Mesothelial cell of epicardium (in vitro differentiated cells): ENCODE measurements around the gene MAU2. TPM values are rescaled to one million over a fixed set of nuclear protein-coding genes. Genes with fewer than 3 reads are reported as not detected.

Source experiments
- DNase-seq, 2 experiments: peaks; one replicate each; pipeline ENCODE4 v3.0.0; 2021; ENCODE audit warnings: low spot score in 2 of 2; ENCODE audit not compliant: unreplicated experiment in 2 of 2
- H3K27ac Mint-ChIP-seq: 2 replicates; pipeline ENCODE4 v1.8.0; 2021; ENCODE audit warnings: mixed read lengths
- H3K27me3 Mint-ChIP-seq: 2 replicates; pipeline ENCODE4 v1.8.0; 2021; ENCODE audit warnings: low read depth, mixed read lengths
- H3K36me3 Mint-ChIP-seq: 2 replicates; pipeline ENCODE4 v1.8.0; 2021; ENCODE audit warnings: mixed read lengths
- H3K4me1 Mint-ChIP-seq: 2 replicates; pipeline ENCODE4 v1.8.0; 2021; ENCODE audit warnings: mixed read lengths
- H3K4me3 Mint-ChIP-seq: 2 replicates; pipeline ENCODE4 v1.8.0; 2021; ENCODE audit warnings: mild to moderate bottlenecking, moderate library complexity, mixed read lengths
- H3K9me3 Mint-ChIP-seq: 2 replicates; pipeline ENCODE4 v1.8.0; 2021; ENCODE audit warnings: mixed read lengths
- CTCF ChIP-seq: fragments of 200-600 bp; sonication (generic); IDR thresholded peaks from one replicate; pipeline ENCODE4 v1.5.0; 2021; ENCODE audit warnings: antibody characterized with exemption; ENCODE audit not compliant: unreplicated experiment
- total RNA-seq: library from RNA; stranded (reverse); gene quantifications from 3 replicates; pipeline ENCODE4 v1.2.1, GENCODE V29; 2021

Gene MAU2
- total RNA-seq: 93.0 to 107 TPM (median 94.7 TPM) in 3 replicates

GRCh38 chr19:19320361-19321140 is at the start of gene MAU2, which contains the start of gene SUGP1:
Gene MAU2 (plus strand): TSS chr19:19320829. CDS start chr19:19320860, 31 bp downstream.
Gene SUGP1 (minus strand): TSS chr19:19320509. CDS start chr19:19320496, 13 bp downstream.
- Mint-ChIP-seq H3K4me3 (peak within 1 kb of the TSS; percentile 100), H3K4me1 (peaks cover 13% of the 10 kb centered on the region), H3K27ac (peak within 1 kb of the TSS; percentile 100), H3K36me3 (peaks cover 21% of the 10 kb centered on the region), H3K9me3 (no peaks in the 10 kb centered on the region), H3K27me3 (no peaks in the 10 kb centered on the region)
- DNase-seq: peak; percentile 84 to 91
- no peak for TF ChIP-seq CTCF

- Mint-ChIP-seq H3K4me3 (peak overlapping the region; percentile 61), H3K9me3 (no peaks in the 10 kb centered on the region), H3K36me3 (peaks cover 5% of the 10 kb centered on the region), H3K4me1 (no peaks in the 10 kb centered on the region), H3K27me3 (peaks cover 24% of the 10 kb centered on the region), H3K27ac (no peak overlapping the region)
- TF ChIP-seq CTCF: no peak
- no peak for DNase-seq
These were observed 48.6 kb upstream of the MAU2 start for GRCh38 chr19:19271828-19272599.

GRCh38 chr19:19274146-19274545 is 46.5 kb upstream of the MAU2 start:
- Mint-ChIP-seq H3K4me1 (no peaks in the 10 kb centered on the region), H3K36me3 (peaks cover 5% of the 10 kb centered on the region), H3K9me3 (no peaks in the 10 kb centered on the region), H3K27ac (no peak overlapping the region), H3K27me3 (peaks cover 24% of the 10 kb centered on the region), H3K4me3 (peak overlapping the region; percentile 43)
- no peak for TF ChIP-seq CTCF
- no peak for DNase-seq

- Mint-ChIP-seq H3K4me3 (no peak overlapping the region), H3K27ac (no peak overlapping the region), H3K9me3 (no peaks in the 10 kb centered on the region), H3K4me1 (no peaks in the 10 kb centered on the region), H3K36me3 (peaks cover 5% of the 10 kb centered on the region), H3K27me3 (peaks cover 21% of the 10 kb centered on the region)
- no peak for TF ChIP-seq CTCF
- DNase-seq: no peak
These were observed 45.7 kb upstream of the MAU2 start for GRCh38 chr19:19274716-19275565.

GRCh38 chr19:19276386-19276785 is 44.2 kb upstream of the MAU2 start:
- no peaks in the 10 kb centered on the region for H3K4me1 Mint-ChIP-seq
- DNase-seq: no peak
- H3K36me3 Mint-ChIP-seq: peaks cover 12% of the 10 kb centered on the region
- no peak overlapping the region for H3K4me3 Mint-ChIP-seq
- H3K9me3 Mint-ChIP-seq: no peaks in the 10 kb centered on the region
- peak overlapping the region; percentile 30 for H3K27ac Mint-ChIP-seq
- no peak for TF ChIP-seq CTCF
- H3K27me3 Mint-ChIP-seq: peaks cover 15% of the 10 kb centered on the region
